ENCODE data around the gene SLX4IP.
A peak's percentile ranks its signal among the peaks of the same experiment; 100 is the strongest.

SLX4IP gene

GRCh38 chr20:10639077-10639736 lies 204.1 kb downstream of the SLX4IP start:
- DNase-seq, result no peak

GRCh38 chr20:10639737-10640556 lies 204.8 kb downstream of the SLX4IP start:
- no peak for DNase-seq

DNA sequence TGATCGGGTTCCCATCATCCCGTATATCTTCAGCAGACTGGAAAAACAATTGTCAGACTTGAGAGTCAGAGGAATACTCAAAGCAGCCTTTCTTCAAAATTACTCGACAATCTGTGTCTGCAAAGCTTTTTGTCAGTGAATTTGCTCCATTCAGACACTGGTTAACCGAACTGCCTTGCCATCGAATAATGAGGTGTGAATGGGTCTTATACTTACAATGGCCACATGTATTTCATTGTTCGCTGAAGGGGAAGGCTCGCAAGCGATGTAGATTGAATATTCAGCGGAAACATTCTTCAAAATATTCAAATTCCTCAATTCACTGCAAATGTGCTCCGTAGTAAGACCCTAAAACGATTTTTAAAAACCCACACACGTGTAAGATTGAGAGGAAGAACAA lies 205.8 kb downstream of the SLX4IP start:
- DNase-seq, result no peak

DNA sequence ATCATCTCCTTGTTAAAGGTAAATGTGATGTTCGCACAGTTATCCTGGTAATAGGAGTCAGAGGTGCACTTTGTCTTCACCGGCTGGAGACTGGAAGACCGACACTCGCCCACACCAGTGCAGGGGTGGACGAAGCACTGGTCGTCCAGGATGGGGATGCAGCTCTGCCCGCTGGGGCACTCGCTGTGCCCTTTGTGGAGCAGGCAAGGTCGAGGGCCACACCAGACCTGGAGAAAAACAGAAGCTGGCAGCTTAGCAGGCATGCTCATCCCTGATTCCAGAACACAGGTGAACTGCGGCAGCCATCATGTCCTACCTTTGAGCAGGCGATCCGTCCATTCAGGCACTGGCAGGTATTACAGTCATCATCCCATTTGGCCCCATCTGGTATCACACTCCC lies 206.4 kb downstream of the SLX4IP start:
- DNase-seq, result no peak

DNA sequence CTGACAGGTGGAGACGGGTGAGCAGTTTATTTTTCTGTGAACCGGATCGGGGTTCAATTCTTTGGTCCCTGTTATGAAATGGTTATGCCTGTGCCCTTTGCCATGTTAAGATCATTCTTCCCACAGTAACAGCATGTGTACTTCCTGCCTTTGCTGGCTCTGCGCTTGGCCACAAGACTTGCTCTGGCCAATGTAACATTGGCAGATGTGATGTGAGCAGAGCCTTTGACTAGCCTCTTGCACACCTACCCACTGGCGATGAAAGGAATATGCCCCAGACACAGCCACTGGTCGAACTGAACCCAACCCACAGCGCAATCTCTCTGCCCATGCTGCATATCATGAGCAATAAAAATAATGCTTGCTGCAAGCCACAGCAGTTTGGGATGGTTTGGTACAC lies 206.8 kb downstream of the SLX4IP start:
- DNase-seq, result no peak

DNA sequence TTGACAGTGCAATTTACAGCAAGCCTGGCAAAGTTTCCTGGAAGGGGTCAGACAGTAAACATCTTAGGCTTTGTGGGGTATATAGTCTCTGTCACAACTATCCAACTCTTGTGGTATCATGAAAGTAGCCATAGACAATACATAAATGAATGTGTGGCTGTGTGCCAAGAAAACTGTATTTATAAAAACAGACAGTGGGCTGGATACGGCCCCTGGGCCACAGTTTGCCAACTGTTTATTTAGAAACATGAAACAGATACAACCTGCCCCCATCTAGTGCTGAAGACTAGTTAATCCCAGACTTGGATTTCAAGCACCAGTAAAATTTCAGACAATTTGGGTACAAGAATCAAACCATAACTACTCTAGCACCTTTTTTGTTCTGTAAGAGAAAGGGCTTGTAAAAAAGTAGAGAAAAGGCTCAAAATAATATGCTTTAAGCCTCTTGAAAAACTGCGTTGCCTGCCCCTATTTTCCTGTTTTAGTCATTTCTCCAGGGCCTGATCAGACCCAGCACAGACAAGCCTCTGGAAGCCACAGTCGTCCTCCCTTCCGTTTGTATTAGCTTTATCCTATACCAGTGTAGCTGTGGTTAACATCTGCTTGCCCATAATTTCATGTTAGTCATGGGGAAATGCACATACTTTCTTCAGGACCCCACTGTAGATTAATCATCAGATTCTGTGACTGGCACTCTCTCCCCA lies 207.9 kb downstream of the SLX4IP start:
- DNase-seq, result no peak

- no peak for DNase-seq
These were observed 208.4 kb downstream of the SLX4IP start for GRCh38 chr20:10643560-10643873.

DNA sequence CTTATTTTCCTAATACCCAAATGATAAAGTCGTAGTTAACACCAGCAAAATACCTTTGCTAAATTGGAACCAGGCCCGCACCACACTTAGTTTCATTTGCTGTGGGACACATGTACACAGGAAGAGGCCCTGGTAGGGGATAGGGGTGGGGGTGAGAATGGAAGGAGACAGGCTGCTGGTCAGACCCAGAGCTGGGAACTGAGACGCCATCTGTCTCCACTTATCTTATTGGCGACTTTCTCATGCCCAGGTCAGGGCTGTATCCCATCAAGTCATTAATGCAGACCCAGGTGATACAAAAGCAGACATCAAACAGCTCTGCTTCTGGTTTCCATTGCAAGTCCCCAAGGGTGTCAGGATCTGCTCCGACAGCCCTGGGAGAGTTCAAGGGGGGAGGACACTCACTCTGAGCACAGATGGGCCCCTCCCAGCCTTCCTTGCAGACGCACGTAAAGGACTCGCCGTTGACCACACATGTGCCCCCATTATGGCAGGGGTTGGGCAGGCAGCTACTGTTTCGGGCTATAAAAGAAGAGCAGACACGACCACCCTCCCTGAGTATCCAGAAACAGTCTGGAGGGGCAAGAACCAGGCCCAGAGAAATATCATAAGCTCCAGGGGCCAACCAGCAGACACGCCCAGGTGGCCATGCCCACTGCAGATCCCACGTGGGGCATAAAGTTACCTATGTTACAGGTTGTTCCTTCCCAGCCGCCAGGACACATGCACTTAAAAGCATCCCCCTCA lies 209.5 kb downstream of the SLX4IP start:
- no peak for DNase-seq

DNA sequence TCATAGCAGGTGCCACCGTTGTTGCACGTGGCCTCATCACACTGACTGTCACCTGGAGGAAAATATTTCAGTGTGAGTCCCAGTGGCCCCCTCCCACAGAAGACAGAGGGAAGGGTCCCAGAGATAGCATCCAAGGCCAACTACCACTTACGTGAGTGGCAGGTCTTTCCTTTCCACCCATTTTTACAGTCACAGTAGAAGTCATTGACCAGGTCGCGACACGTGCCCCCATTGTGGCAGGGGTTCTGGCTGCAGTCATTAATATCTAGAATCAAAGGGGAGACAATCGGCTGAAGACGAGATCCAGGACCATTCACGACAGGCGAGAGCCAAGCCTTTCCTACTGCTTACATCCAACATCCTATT lies 210.1 kb downstream of the SLX4IP start:
- no peak for DNase-seq

DNA sequence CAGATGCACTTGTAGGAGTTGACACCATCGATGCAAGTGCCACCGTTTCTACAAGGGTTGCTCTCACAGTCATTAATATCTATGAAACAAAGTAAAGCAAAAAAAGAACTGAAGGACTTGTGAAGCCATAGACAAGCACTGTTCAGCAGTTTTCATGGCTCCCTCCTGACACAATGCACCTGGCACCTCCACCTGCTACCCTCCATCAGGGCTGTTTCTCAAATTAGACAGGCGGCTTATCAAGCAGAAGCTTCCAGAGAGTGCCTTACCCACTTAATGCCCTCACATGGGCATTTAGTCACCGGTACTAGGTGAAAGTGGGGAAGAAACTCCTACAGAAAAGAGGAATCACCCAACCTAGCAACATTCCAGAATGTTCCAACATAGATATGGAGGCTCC lies 210.9 kb downstream of the SLX4IP start:
- no peak for DNase-seq

DNA sequence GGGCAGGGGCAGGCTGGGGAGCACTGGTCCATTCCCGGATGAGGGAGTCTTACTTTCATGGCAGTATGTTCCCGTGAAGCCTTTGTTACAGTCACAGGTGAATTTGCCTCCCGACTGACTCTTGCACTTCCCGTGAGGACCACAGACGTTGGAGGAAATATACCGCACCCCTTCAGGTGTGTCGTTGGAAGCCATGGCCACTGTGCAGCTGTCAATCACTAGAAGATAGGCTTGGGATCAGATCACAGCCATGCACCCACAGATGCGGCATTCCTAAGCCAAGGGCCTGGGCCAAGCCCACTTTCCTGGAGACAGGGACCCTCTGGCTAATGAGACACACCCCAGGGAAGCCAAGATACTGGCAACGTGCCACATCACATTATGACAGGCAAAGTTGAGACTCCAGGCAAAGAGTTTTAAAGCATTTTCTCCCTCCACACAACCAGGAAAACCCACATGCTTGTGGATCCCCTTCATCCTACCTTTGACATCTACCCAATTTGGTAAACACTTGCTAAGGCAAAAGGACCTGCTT lies 211.8 kb downstream of the SLX4IP start:
- no peak for DNase-seq

DNA sequence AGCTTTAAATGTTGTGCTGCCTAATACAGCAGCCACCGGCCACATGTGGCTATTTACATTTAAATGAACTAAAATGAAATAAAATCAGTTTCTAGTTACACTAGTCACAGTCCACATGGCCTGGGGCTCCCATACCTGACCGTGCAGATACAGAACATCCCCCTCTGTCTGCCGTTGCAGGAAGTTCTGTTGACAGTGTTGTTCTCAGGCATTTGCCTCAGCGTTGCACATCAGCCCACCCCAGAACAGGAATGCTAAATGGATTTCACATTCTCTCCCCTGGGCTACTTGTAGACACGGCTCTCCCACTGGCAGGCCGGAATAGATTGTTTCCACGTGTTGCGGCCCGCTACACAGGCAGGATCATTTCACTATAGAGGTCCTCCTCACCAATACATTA lies 212.4 kb downstream of the SLX4IP start:
- no peak for DNase-seq

GRCh38 chr20:10647909-10648308 lies 212.8 kb downstream of the SLX4IP start:
- no peak for DNase-seq

DNA sequence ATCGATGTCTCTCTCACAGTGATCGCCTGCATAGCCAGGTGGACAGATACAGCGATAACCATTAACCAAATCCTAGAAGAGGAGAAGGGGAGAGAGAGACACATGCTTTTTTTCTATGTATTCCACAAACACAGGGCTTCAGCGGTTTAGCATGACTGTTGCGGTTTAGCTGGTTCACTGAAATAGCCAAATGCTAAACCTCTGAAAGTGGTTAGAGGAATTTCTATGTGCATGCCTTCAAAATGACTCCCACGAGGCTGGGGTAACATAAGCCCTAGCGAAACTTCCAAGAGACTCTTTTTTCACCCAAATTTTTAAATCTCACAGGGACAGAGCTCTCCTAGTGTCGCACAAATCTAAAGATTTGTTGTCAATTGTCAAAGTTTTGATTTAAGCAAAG lies 213.5 kb downstream of the SLX4IP start:
- no peak for DNase-seq

GRCh38 chr20:10649080-10649796 lies 214.1 kb downstream of the SLX4IP start:
- DNase-seq, result no peak

DNA sequence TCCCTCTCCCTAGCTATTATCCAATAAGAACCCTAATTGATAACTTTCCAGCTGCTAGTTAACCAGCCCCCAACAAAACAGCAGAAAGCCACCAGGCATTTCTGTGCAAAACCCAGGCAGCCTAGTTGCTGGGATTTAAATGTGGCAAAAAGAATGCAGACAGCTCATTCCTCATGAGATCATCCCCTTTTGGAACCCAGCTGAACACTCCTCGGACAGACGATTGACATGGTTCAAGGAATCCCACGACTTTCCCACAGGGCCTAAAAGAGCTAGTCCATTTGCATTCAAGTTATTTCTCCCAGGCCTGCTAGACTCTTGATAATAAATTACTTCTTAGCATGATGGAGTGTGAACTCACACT lies 214.7 kb downstream of the SLX4IP start:
- DNase-seq, result no peak

DNA sequence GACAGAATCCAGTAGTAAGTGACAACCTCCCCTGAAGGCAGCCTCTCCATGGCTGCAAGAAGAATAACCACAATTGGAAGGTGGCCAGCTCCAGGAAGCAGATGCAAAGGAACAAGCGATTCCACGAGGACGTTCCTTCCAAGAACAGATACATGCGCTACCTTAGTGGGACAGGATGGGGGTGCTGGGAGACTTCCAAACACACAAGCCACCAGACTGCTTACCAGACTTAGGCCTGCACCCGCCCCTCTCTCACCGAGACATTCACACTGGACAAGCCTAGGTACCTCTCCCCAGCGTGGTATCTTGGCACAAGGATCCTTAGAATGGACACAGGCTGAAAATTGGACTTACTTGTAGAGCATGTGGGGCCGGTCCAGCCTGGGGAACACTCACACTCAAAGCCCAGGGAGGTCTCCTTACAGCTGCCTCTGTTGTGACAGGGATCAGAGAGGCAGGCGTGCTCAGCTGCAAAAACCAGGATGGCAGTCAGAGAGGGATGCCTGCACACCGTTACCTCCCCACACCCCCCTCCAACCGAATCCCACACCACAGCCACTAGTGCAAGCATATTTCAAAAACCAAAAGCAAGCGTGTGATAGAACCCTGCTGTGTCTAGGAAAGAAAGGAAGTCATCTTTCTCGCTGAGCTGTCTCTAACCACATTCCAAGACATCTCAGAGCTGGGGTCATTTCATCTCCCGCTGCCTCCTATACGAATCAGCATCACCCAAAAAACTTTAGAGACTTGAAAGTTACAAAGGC lies 216.3 kb downstream of the SLX4IP start:
- DNase-seq, result peak; percentile 28

DNA sequence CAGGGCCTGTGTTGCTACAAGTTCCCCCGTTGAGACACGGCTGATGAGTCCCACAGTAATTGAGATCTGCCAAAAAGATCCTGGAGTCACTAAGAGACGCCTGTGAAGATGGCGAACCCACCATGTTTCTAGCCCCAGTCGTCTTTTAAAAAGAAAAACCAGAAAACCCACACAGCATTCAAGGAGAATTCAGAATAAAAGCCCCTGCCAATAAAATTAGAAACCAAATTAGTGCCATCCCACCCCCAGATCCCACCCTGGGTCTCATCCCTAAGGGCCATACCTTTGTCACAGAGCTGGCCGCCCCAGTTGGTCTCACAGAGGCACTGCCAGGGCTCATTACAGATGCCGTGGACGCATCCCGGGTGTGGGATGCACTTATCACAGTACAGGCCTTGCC lies 217.1 kb downstream of the SLX4IP start:
- DNase-seq, result no peak

- DNase-seq, result no peak
These were observed 217.7 kb downstream of the SLX4IP start for GRCh38 chr20:10652660-10653261.

- DNase-seq, result no peak
These were observed 218.6 kb downstream of the SLX4IP start for GRCh38 chr20:10653599-10654249.

DNA sequence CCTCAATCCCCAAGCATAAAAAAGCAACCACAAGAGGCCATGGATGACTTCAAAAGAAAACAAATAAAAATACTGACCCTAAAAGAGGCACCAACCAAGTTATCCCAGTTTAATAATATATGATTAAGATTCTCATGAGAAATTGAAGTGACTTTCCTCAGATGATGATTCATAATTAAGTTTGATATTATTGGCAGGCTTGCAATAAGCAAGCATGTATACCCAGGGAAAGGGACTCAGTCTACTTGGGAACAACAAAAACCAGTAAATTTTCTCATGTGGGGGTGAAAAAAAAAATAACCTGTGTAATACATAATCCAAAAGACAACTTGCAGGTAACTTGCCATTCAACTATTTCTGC lies 219.1 kb downstream of the SLX4IP start:
- DNase-seq, result no peak

All from GDM1 (cell line).